CD1c-positive myeloid dendritic cell (primary cell): ENCODE results near the gene GTF3C1.

ENCODE experiments used
- DNase-seq: peaks from one replicate; pipeline ENCODE4 v3.0.0-alpha.2; 2016; ENCODE audit errors: extremely low spot score

The GTF3C1 gene

DNA sequence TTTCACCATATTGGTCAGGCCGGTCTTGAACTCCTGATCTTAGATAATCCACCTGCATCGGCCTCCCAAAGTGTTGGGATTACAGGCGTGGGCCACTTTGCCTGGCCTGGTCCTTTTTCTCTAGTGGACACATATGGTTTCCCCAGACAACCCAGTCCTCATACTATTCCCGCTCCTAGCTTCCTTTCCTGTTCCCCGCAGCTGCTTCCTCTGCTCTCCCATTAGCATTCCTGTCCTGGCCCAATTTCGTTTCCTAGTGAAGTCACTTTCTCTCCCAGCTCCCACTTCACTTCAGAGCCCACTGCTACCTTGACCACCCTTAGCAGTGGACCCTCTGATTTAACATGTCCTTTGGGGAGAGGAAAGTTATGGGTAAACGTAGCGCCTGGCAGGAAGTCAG lies 11.5 kb upstream of the GTF3C1 start:
- DNase-seq: no peak

- DNase-seq: no peak
These were observed 9.2 kb upstream of the GTF3C1 start for GRCh38 chr16:27558932-27559331.

DNA sequence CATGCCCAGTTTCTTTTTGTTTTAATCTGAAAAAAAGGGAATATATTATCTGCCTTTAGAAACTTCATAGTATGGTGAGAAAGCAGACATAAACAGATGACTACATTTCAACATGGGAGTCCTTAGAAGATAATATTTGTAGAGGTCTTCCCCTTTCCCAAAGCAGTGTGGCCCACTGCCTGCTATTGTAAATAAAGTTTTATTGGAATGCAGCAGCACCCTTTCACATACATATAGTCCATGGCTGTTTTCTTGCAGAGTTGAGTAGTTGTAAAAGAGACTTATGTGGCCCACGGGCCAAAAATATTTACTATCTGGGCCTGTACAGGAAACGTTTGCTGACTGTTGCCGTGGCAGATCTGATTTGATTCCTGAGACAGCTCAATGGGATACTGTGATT lies 8.7 kb upstream of the GTF3C1 start:
- DNase-seq: no peak

DNA sequence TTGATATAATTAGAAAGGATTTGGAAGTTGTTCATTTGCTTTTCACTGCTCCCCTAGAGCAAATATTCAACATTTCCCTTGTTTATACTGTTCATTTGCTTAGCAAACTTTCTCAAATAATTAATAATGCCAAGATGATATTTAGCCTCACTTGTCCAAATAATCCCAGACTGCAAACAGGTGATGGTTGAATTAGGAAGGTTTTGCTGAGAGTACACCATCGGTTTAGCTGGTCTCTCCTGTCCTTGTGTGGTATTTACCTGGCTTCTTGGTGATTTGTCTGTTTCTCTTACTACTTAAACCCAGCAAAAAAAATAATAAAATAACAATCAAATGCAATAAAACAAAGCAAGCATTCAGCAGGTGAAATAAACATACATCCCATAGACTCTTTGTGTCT lies 6.8 kb upstream of the GTF3C1 start:
- no peak for DNase-seq

- no peak for DNase-seq
These were observed 1.3 kb upstream of the GTF3C1 start for GRCh38 chr16:27551036-27551435.

- DNase-seq: no peak
These were observed 838 bp upstream of the GTF3C1 start for GRCh38 chr16:27550582-27550920.

GRCh38 chr16:27549464-27549745 lies 308 bp downstream of the GTF3C1 start:
- DNase-seq: no peak

- DNase-seq: no peak
These were observed 1.9 kb downstream of the GTF3C1 start for GRCh38 chr16:27547851-27548250.

GRCh38 chr16:27547134-27547533 lies 2.6 kb downstream of the GTF3C1 start:
- DNase-seq: no peak

GRCh38 chr16:27544671-27545070 lies 5.0 kb downstream of the GTF3C1 start:
- DNase-seq: no peak

DNA sequence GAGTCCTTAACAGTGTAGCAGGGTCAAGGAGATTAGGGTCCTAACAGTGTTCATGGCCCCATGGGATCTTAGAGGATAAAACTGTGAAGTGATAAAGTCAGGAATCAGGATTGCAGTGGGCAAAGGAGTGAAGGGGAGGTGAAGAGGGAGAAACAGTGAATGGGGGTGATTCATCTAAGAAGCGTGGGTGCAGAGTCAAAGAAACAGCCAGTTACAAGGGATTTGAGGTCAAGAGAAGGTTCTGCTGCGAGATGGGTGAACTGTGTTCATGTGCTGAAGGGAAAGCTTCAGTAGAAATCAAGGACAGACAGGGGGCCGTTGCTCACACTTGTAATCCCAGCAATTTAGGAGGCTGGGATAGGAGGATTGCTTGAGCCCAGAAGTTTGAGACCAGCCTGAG lies 5.9 kb downstream of the GTF3C1 start:
- no peak for DNase-seq

- no peak for DNase-seq
These were observed 10.1 kb downstream of the GTF3C1 start for GRCh38 chr16:27539636-27540035.

- DNase-seq: no peak
These were observed 10.6 kb downstream of the GTF3C1 start for GRCh38 chr16:27539120-27539519.

DNA sequence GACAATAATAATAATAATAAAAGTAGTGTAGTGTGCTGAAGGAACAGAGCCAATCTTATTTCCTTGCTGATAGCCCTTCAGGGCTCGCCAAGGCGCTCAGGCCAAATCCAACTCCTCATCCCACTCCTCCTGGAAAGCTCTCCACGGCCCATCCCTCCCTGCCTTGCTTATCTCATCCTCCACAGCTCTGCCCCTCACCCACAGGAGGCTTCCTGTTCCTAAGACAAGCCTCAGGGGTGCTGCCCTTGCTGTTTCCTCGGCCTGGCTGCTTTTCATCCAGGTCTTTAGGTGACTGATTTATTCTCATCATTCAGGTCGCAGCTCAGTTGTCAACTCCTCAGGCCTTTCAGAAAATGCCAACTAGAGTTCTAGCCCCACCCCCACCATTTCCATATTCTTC lies 11.2 kb downstream of the GTF3C1 start:
- no peak for DNase-seq

- no peak for DNase-seq
These were observed 15.5 kb downstream of the GTF3C1 start for GRCh38 chr16:27534256-27534655.

DNA sequence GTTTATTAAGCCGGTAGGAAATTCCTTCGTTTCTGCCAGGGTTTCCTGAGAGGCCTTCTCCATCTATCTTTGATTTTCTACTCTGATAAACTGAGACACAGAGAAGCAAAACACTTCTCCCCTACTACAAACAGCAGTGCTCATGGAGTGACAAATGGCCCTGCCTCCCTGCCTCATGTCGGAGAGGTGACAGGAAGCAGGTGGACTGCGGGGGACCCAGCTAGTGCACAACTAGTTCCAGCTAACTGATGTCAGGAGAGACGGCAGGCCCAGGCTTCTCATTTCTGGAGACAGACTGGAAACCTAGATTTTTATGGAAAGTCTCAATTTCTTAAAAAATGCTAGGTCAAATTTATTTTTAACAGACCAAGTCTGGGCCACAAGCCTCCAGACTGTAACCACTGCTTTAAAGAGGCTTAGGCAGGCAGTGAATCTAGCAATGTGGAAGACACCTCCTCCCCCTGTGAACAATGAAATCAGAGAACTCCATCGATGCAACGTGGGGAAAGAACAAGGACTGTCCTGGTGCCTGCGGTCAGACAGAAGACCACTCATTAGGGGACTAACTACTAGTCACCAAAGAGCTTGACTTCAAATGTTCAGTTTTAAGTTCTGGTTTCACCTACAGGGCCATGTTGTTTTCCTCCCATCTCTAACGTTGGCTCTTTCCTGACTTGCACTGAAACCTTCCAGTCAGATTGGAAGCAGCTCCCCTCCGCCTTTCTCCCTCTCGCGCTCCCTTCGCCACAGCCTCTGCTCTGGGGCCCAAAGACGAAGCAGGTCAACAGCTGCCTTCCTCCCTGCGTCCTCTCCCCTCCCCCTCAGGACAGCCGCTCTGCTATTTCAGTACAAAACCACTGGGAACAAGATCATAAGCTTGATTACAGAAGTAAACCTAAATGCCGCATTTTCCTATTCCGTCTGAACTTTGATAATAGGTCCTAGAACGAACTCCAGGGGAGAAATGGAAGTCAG lies 17.6 kb downstream of the GTF3C1 start:
- DNase-seq: no peak

DNA sequence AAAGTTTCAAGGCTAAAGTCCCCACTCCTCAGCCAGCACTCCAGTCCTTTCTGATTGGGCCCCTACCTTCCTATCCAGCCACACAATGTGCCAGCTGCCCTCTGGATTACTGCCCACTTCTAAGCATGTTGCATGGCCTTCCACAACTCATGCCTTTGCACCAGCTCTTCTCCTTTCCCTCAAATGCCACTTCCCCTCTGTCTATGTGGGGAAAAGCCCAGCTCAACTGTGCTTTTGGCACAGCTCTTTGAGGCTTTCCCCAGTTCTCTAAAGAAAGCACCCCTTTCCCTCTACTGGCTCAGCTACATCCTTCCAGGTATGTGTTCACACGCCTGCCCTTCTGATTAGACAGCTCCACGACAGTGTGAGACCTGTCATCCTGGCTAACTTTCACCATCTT lies 18.5 kb downstream of the GTF3C1 start:
- no peak for DNase-seq

DNA sequence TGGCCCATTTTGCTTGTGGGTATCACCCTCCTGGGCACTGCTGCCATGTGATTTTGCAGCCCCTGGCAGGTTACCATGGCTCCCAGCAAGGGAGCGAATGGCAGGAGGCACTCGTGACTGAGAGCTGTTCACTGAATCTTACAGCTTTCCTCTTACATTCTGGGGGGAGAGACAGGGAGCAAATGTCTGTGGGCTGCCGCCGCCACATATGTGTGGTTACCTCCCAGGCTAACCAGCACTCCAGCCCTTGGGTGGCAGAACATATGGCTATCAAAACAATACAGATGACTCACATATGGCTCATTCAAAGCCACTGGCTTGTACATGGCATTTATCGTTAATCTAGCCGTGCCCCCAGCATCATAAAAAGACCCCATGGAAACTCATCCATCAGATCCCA lies 19.8 kb downstream of the GTF3C1 start:
- DNase-seq: no peak

DNA sequence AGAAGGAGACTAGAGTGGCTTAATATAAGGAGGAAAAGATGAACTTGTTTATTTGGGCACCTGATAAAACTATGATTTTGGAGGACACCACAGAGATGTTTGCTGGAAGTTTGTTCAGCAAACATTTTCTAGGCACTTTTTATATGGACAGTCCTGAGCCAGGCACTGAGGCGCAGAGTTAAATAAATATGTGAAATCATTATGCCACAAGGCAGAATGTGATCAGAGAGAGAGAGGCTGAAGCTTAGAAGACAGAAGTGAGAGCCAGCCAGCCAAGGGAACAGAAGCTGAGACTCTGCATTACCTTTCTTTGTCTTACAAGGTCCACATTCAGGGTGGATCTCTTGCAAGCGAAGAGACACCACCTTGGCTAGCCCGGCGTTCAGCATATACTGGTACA lies 21.4 kb downstream of the GTF3C1 start:
- DNase-seq: no peak

DNA sequence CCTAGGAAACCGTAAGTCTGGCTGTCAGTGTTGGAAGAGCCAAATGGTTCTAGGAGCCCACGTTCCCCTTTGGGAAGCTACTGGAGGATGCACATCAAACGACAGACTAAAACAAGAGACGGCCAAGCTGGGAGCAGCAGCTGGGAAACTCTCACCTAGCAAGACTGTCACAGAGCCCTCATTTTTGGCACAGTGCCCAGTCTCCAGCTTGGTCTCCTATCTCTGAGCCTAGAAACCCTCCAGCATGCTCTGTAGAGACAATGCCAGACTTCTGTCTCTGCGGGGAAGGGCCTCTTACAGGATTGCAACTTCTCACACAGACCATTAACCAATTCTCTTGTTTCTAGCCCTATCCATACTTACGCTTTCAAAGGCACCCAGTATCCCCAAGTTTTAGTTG lies 23.5 kb downstream of the GTF3C1 start:
- DNase-seq: no peak

- no peak for DNase-seq
These were observed 27.5 kb downstream of the GTF3C1 start for GRCh38 chr16:27522173-27522707.

- DNase-seq: no peak
These were observed 28.6 kb downstream of the GTF3C1 start for GRCh38 chr16:27520982-27521673.

- no peak for DNase-seq
These were observed 31.5 kb downstream of the GTF3C1 start for GRCh38 chr16:27518226-27518625.
